ENCODE results near the gene KLF17. TPM values are rescaled to one million over a fixed set of nuclear protein-coding genes. Genes with fewer than 3 reads are reported as not detected.

Gene KLF17
- total RNA-seq, 4 donors from 2014 or later = not detected

- Histone ChIP-seq H3K4me3 (no peak overlapping the region), H3K9me3 (no peaks in the 10 kb centered on the region), H3K27ac (no peak overlapping the region), H3K27me3 (no peaks in the 10 kb centered on the region), H3K4me1 (no peaks in the 10 kb centered on the region), H3K36me3 (no peaks in the 10 kb centered on the region)
- TF ChIP-seq CTCF (IDR thresholded peaks at IDR 0.05) (no peak), POLR2A (IDR thresholded peaks at IDR 0.05) (no peak)
- no peak for DNase-seq
These were observed 17.3 kb upstream of the KLF17 start for GRCh38 chr1:44101328-44101727.

- Histone ChIP-seq H3K27ac (no peak overlapping the region), H3K4me1 (no peaks in the 10 kb centered on the region), H3K4me3 (no peak overlapping the region), H3K9me3 (no peaks in the 10 kb centered on the region), H3K27me3 (no peaks in the 10 kb centered on the region), H3K36me3 (no peaks in the 10 kb centered on the region)
- no peak for DNase-seq
- TF ChIP-seq CTCF (IDR thresholded peaks at IDR 0.05) (no peak), POLR2A (IDR thresholded peaks at IDR 0.05) (no peak)
These were observed 15.1 kb upstream of the KLF17 start for GRCh38 chr1:44103270-44104131.

- no peaks in the 10 kb centered on the region for H3K4me1 ChIP-seq
- H3K36me3 ChIP-seq = no peaks in the 10 kb centered on the region
- DNase-seq = no peak
- TF ChIP-seq CTCF (IDR thresholded peaks at IDR 0.05) (no peak), POLR2A (IDR thresholded peaks at IDR 0.05) (no peak)
- H3K9me3 ChIP-seq = no peaks in the 10 kb centered on the region
- no peaks in the 10 kb centered on the region for H3K27me3 ChIP-seq
- H3K27ac ChIP-seq = no peak overlapping the region
- H3K4me3 ChIP-seq = no peak overlapping the region
These were observed 12.8 kb upstream of the KLF17 start for GRCh38 chr1:44105810-44106209.

- H3K27me3 ChIP-seq = no peaks in the 10 kb centered on the region
- H3K4me3 ChIP-seq = no peak overlapping the region
- TF ChIP-seq POLR2A (IDR thresholded peaks at IDR 0.05) = no peak
- TF ChIP-seq CTCF (IDR thresholded peaks at IDR 0.05) = no peak
- no peaks in the 10 kb centered on the region for H3K9me3 ChIP-seq
- H3K36me3 ChIP-seq = no peaks in the 10 kb centered on the region
- H3K27ac ChIP-seq = no peak overlapping the region
- H3K4me1 ChIP-seq = no peaks in the 10 kb centered on the region
- no peak for DNase-seq
These were observed 10.4 kb upstream of the KLF17 start for GRCh38 chr1:44108241-44108640.

- H3K27me3 ChIP-seq = no peaks in the 10 kb centered on the region
- H3K36me3 ChIP-seq = no peaks in the 10 kb centered on the region
- TF ChIP-seq CTCF (IDR thresholded peaks at IDR 0.05) (no peak), POLR2A (IDR thresholded peaks at IDR 0.05) (no peak)
- H3K9me3 ChIP-seq = no peaks in the 10 kb centered on the region
- no peak for DNase-seq
- no peak overlapping the region for H3K4me3 ChIP-seq
- H3K27ac ChIP-seq = no peak overlapping the region
- H3K4me1 ChIP-seq = no peaks in the 10 kb centered on the region
These were observed 9.7 kb upstream of the KLF17 start for GRCh38 chr1:44108971-44109370.

Measured in Peyer's patch (tissue), 4 donors.